Measurements from ENCODE around the gene FEM1C.

- TF ChIP-seq CTCF (IDR thresholded peaks at IDR 0.05): no peak
- TF ChIP-seq POLR2AphosphoS5 (IDR thresholded peaks at IDR 0.05): no peak
- no peak for TF ChIP-seq POLR2A (IDR thresholded peaks at IDR 0.05; ENCODE audit: low read depth)
- TF ChIP-seq EP300 (IDR thresholded peaks at IDR 0.05): no peak
Observed at GRCh38 chr5:115584501-115584900, 39.9 kb upstream of the FEM1C start.
